OCI-LY7 (cell line): ENCODE measurements around the gene GYPB. TPM values are rescaled to one million over a fixed set of nuclear protein-coding genes. Genes with fewer than 3 reads are reported as not detected.
"Not testable (repeated sequence)": the region's sequence is repeated elsewhere in the genome, so short reads cannot be mapped to it uniquely, and the experiment has no call there.

Experiments used
- BruUV-seq: library from RNA; stranded (reverse); fragments of 400-500 nt; replicated peaks from 2 replicates; lab custom pipeline; 2021; lab: Mats Ljungman, UMichigan
- CTCF ChIA-PET: fragments of 300-600 bp; sonication (Branson Sonifier 250); formaldehyde crosslinking; loops from one replicate; lab custom pipeline; 2022; ENCODE audit warnings: antibody characterized with exemption; ENCODE audit not compliant: unreplicated experiment; lab: Charles Lee
- POLR2A ChIA-PET: fragments of 300-600 bp; sonication (Branson Sonifier 250); formaldehyde crosslinking; loops from one replicate; lab custom pipeline; 2022; ENCODE audit warnings: antibody characterized with exemption; lab: Charles Lee
- DNase-seq: peaks from one replicate; pipeline ENCODE4 v3.0.0-alpha.2; 2015; ENCODE audit warnings: low spot score
- H2AFZ ChIP-seq: fragments of 200-600 bp; sonication (generic), shearing (Covaris generic); 2 replicates; pipeline ENCODE4 v1.6.1; 2014; ENCODE audit warnings: mild to moderate bottlenecking, antibody characterized with exemption, low read length, moderate library complexity
- H3K27ac ChIP-seq: fragments of 200-600 bp; sonication (generic); 2 replicates; pipeline ENCODE4 v1.5.1; 2014; ENCODE audit warnings: mixed run types, low read depth, mild to moderate bottlenecking, moderate library complexity, low read length, inconsistent platforms; ENCODE audit not compliant: poor library complexity, severe bottlenecking
- H3K36me3 ChIP-seq: fragments of 200-600 bp; sonication (generic); 2 replicates; pipeline ENCODE4 v1.6.1; 2014; ENCODE audit warnings: mild to moderate bottlenecking, antibody characterized with exemption, low read length, moderate library complexity, mixed read lengths; ENCODE audit not compliant: insufficient read depth
- H3K4me1 ChIP-seq: fragments of 200-600 bp; sonication (generic); 2 replicates; pipeline ENCODE4 v1.5.1; 2014; ENCODE audit warnings: mild to moderate bottlenecking, low read length; ENCODE audit not compliant: insufficient read depth, poor library complexity, severe bottlenecking
- H3K4me2 ChIP-seq: fragments of 200-600 bp; sonication (generic); 2 replicates; pipeline ENCODE4 v1.6.1; 2014; ENCODE audit warnings: mild to moderate bottlenecking, low read length
- H3K4me3 ChIP-seq: fragments of 200-600 bp; sonication (generic); 2 replicates; pipeline ENCODE4 v1.5.1; 2014; ENCODE audit warnings: mild to moderate bottlenecking, low read depth, low read length; ENCODE audit not compliant: poor library complexity, severe bottlenecking
- H3K79me2 ChIP-seq: fragments of 200-600 bp; sonication (generic); 2 replicates; pipeline ENCODE4 v1.6.1; 2016; ENCODE audit warnings: low read depth, mild to moderate bottlenecking, low read length, moderate library complexity, mixed read lengths; ENCODE audit not compliant: insufficient read depth
- H3K9me2 ChIP-seq: fragments of 200-600 bp; sonication (generic); 2 replicates; pipeline ENCODE4 v1.6.1; 2016; ENCODE audit warnings: mild to moderate bottlenecking, low read length, mixed read lengths; ENCODE audit not compliant: insufficient read depth
- H3K9me3 ChIP-seq: fragments of 200-600 bp; sonication (generic); 2 replicates; pipeline ENCODE4 v1.6.1; 2014; ENCODE audit warnings: mild to moderate bottlenecking, mixed run types, low read length, mixed read lengths
- H4K20me1 ChIP-seq: fragments of 200-600 bp; sonication (generic); 2 replicates; pipeline ENCODE4 v1.6.1; 2014; ENCODE audit warnings: mild to moderate bottlenecking, antibody characterized with exemption, low read length, moderate library complexity, mixed read lengths; ENCODE audit not compliant: insufficient read depth
- intact Hi-C: fragments of 100-400 bp; cut with micrococcal nuclease; formaldehyde crosslinking; loops from one replicate; pipeline ENCODE4 v1.10.0; 2022; ENCODE audit not compliant: unreplicated experiment
- total RNA-seq, 2 experiments: library from RNA; depleted of rRNA in 1 of 2; stranded (reverse); fragments of >200 nt in 1 of 2; shearing (Covaris generic) in 1 of 2; gene quantifications; 2 replicates each; pipeline ENCODE4 v1.2.3, GENCODE V29; 2014 to 2022

Gene GYPB
- total RNA-seq, 2 experiments from 2014 or later = not detected

DNA sequence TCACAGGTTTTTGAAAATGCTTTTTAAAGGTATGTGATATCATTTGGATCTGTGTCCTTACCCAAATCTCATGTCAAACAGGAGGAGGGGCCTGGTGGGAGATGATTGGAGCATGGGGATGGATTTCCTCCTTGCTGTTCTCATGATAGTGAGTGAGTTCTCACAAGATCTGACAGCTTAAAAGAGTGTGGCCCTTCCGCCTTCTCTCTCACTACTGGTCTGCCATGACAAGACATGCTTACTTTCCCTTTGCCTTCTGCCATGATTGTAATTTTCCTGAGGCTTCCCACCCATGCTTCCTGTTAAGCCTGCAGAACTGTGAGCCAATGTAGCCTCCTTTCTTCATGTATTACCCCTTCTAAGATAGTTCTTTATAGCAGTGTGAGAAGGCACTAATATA is 32.3 kb upstream of the GYPB start:
- H3K79me2 ChIP-seq, H3K9me2 ChIP-seq, intact Hi-C loops, H4K20me1 ChIP-seq, CTCF ChIA-PET, H3K27ac ChIP-seq, H3K4me1 ChIP-seq, BruUV-seq, H3K4me2 ChIP-seq, H3K9me3 ChIP-seq, POLR2A ChIA-PET, DNase-seq, H2AFZ ChIP-seq, H3K4me3 ChIP-seq, H3K36me3 ChIP-seq: not testable (repeated sequence)

DNA sequence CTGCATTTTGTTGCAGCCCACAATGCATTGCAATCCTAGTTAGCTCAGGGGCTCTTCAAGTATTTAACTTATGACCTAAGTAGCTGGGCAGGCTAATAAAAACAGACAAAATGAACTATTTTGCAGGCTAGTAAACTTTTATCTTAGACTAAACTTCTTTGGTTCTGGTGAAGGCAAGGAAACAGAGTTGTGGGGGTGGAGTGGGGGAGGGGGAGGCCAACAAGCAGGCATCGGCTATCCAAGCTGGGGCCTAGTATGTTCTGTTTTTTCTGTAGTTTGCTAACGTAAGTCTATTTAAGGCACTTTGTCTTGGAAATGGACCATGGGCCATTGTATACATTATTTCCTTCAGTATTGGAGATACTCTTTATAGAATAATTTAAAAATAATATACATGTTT is 31.5 kb upstream of the GYPB start:
- H3K4me1 ChIP-seq, intact Hi-C loops, H2AFZ ChIP-seq, H3K9me3 ChIP-seq, DNase-seq, CTCF ChIA-PET, H3K9me2 ChIP-seq, H3K79me2 ChIP-seq, H4K20me1 ChIP-seq, H3K27ac ChIP-seq, H3K4me2 ChIP-seq, H3K4me3 ChIP-seq, BruUV-seq, H3K36me3 ChIP-seq: not testable (repeated sequence)
- POLR2A ChIA-PET = interaction anchor here (0.5 kb wide), 1 partner anchor 1061 kb away, joined by 3 read pairs; no protein-coding TSS in a partner anchor

DNA sequence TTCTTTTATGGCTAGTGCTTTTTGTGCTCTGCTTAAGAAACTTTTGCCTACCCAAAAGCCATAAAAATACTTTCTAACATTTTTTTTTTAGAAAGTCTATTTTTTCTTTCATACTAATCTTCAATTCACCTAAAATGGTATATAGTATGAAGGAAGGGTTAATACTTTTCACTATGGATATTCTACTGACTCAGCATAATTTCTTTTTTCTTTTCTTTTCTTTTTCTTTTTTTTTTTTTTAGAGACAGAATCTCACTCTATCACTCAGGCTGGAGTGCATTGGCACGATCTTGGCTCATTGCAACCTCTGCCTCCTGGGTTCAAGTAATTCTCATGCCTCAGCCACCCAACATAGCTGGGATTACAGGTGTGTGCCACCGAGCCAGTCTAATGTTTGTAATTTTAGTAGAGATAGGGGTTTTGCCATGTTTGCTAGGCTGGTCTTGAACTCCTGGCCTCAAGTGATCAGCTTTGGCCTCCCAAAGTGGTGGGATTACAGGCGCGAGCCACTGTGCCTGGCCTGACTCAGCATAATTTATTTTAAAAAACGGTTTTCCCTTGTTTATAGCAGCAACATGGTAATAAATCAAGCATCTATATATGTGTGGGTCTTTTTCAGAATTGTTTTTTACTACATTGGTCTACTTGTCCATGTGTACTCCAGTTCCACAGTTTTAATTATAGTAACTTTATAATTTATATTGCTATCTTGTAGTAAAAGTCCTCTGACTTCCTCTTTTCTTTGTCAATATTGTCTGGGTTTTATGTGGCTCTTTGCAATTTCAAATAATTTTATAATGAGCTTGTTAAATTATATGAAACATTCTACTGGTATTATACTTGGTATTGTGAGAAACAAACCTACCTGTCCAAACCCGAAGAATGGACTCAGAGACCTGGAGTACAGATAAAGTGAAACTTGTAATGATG is 30.6 kb upstream of the GYPB start:
- H3K4me2 ChIP-seq, H3K9me3 ChIP-seq, H2AFZ ChIP-seq, BruUV-seq, H3K27ac ChIP-seq, H4K20me1 ChIP-seq, H3K4me1 ChIP-seq, intact Hi-C loops, CTCF ChIA-PET, H3K36me3 ChIP-seq, H3K79me2 ChIP-seq, H3K4me3 ChIP-seq, H3K9me2 ChIP-seq, DNase-seq: not testable (repeated sequence)
- POLR2A ChIA-PET = interaction anchor here (0.5 kb wide), 1 partner anchor 1062 kb away, joined by 3 read pairs; no protein-coding TSS in a partner anchor

DNA sequence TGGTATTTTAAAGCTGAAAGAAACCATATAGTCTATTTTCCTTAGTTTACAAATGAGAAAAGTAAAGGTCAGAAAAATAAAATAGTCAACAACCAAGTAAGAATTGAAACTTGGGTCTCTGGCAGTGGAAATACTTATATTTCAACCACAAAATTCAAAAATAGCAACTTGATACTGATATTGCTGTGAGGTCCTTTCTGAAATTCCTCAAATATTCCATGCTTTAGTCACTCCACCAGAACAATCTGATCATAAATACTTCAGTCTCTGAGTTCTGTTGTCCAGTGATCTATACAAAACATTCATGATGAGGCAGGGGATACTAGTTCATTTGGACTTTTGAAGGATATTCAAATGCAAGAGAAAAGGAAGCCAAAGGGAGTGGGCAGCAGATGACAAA is 25.8 kb upstream of the GYPB start:
- H2AFZ ChIP-seq, H3K36me3 ChIP-seq, CTCF ChIA-PET, POLR2A ChIA-PET, intact Hi-C loops, BruUV-seq, H3K9me3 ChIP-seq, H3K79me2 ChIP-seq, H3K4me3 ChIP-seq, H3K4me2 ChIP-seq, H3K9me2 ChIP-seq, H3K27ac ChIP-seq, DNase-seq, H3K4me1 ChIP-seq, H4K20me1 ChIP-seq: not testable (repeated sequence)

DNA sequence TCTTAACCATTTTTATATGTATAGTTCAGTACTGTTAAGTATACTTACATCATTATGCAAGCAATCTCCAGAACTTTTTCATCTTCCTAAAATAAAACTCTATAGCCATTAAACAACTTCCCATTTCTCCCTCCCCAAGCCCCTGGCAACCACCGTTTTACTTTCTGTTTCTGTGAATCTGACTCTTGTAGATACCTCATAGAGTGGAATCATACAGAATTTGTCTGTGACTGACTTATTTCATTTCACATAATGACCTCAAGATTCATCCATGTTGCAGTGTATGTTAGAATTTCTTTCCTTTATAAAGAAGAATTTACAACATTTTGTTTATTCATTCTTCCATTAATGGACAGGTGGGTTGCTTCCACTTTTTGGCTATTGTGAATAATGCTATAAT is 13.4 kb upstream of the GYPB start:
- H3K27ac ChIP-seq, H3K4me2 ChIP-seq, H3K4me1 ChIP-seq, H3K4me3 ChIP-seq, H3K9me3 ChIP-seq, H2AFZ ChIP-seq, H3K9me2 ChIP-seq, BruUV-seq, H4K20me1 ChIP-seq, DNase-seq, H3K36me3 ChIP-seq, H3K79me2 ChIP-seq, CTCF ChIA-PET, intact Hi-C loops, POLR2A ChIA-PET: not testable (repeated sequence)

DNA sequence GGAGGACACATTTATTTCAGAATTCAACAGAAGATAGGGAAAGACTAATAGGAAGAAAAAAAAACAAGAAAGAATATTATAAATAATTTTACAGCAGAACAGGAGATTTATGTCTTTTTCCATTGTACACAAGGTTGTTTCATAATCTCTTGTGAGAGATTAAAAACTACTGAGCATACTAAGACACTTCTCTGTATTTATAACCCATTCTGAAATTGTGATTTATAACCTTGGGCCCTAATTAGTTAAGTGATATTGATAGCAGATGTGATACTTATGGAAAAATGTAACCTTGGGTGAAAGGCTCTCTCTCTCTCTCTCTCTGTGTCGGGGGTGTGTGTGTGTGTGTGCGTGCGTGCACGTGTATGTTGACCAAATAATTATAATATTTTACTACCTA is 12.7 kb upstream of the GYPB start:
- H4K20me1 ChIP-seq, CTCF ChIA-PET, H3K27ac ChIP-seq, H3K4me2 ChIP-seq, H3K79me2 ChIP-seq, DNase-seq, H3K9me3 ChIP-seq, POLR2A ChIA-PET, H3K4me1 ChIP-seq, H2AFZ ChIP-seq, BruUV-seq, H3K9me2 ChIP-seq, H3K36me3 ChIP-seq, H3K4me3 ChIP-seq, intact Hi-C loops: not testable (repeated sequence)
